WTC11 (cell line): Measurements from ENCODE around the gene SLX4. TPM values are rescaled to one million over a fixed set of nuclear protein-coding genes. Genes with fewer than 3 reads are reported as not detected.

ENCODE experiments used
- ATAC-seq: fragments of 200-7000 bp; cut with Tn5 transposase; 2 replicates; pipeline ENCODE4 v1.10.0; 2021; ENCODE audit warnings: mild to moderate bottlenecking, moderate library complexity
- CTCF ChIA-PET: fragments of 300-600 bp; sonication (Branson Sonifier 250); formaldehyde crosslinking; loops from one replicate; lab custom pipeline; 2021; ENCODE audit warnings: antibody characterized with exemption; lab: Charles Lee
- POLR2A ChIA-PET: fragments of 350-600 bp; sonication (Branson Sonifier 250); formaldehyde crosslinking; loops from one replicate; lab custom pipeline; 2021; ENCODE audit warnings: antibody characterized with exemption; lab: Charles Lee
- DNase-seq: peaks from one replicate; pipeline ENCODE4 v3.0.0; 2021; ENCODE audit warnings: low spot score
- H3K27ac Mint-ChIP-seq: 2 replicates; pipeline ENCODE4 v1.8.0; 2021; ENCODE audit warnings: mixed read lengths
- H3K27me3 Mint-ChIP-seq: 2 replicates; pipeline ENCODE4 v1.8.0; 2021; ENCODE audit warnings: low read depth, mild to moderate bottlenecking, moderate library complexity, mixed read lengths
- H3K36me3 Mint-ChIP-seq: 2 replicates; pipeline ENCODE4 v1.8.0; 2021; ENCODE audit warnings: mixed read lengths
- H3K4me1 Mint-ChIP-seq: 2 replicates; pipeline ENCODE4 v1.8.0; 2022; ENCODE audit warnings: mixed read lengths
- H3K4me3 Mint-ChIP-seq: 2 replicates; pipeline ENCODE4 v1.8.0; 2021; ENCODE audit warnings: mild to moderate bottlenecking, moderate library complexity, mixed read lengths
- H3K9me3 Mint-ChIP-seq: 2 replicates; pipeline ENCODE4 v1.8.0; 2021; ENCODE audit warnings: mixed read lengths
- CBFB ChIP-seq: sonication (generic); formaldehyde crosslinking; IDR thresholded peaks from 2 replicates; pipeline ENCODE4 v1.8.1; 2022; ENCODE audit warnings: mild to moderate bottlenecking, low read depth, missing genetic modification reagents
- ELF4 ChIP-seq: sonication (generic); formaldehyde crosslinking; IDR thresholded peaks from 2 replicates; pipeline ENCODE4 v1.8.1; 2022; ENCODE audit warnings: low read depth, mild to moderate bottlenecking, moderate library complexity, missing genetic modification reagents
- ETV6 ChIP-seq: sonication (generic); formaldehyde crosslinking; IDR thresholded peaks from 2 replicates; pipeline ENCODE4 v1.8.1; 2022; ENCODE audit warnings: mild to moderate bottlenecking, missing genetic modification reagents
- FOXJ3 ChIP-seq: sonication (generic); formaldehyde crosslinking; IDR thresholded peaks from 2 replicates; pipeline ENCODE4 v1.9.0; 2021; ENCODE audit warnings: missing genetic modification reagents, mild to moderate bottlenecking, borderline replicate concordance
- GRHL2 ChIP-seq: fragments of 250-450 bp; sonication (Bioruptor Pico); IDR thresholded peaks from 2 replicates; pipeline ENCODE4 v1.8.0; 2022; ENCODE audit warnings: mild to moderate bottlenecking, moderate library complexity; ENCODE audit not compliant: insufficient replicate concordance, severe bottlenecking
- IRF2 ChIP-seq: sonication (generic); formaldehyde crosslinking; IDR thresholded peaks from 2 replicates; pipeline ENCODE4 v1.8.0; 2022; ENCODE audit warnings: low read depth, missing genetic modification reagents, borderline replicate concordance
- JAZF1 ChIP-seq: fragments of 250-450 bp; sonication (Bioruptor Pico); IDR thresholded peaks from 2 replicates; pipeline ENCODE4 v1.9.0; 2021; ENCODE audit warnings: moderate library complexity, mild to moderate bottlenecking, inconsistent platforms
- MYBL2 ChIP-seq: sonication (generic); formaldehyde crosslinking; IDR thresholded peaks from 2 replicates; pipeline ENCODE4 v1.8.1; 2023; ENCODE audit warnings: mild to moderate bottlenecking, moderate library complexity, missing genetic modification reagents
- NFATC4 ChIP-seq: fragments of 250-450 bp; sonication (Bioruptor Pico); IDR thresholded peaks from 2 replicates; pipeline ENCODE4 v1.9.0; 2021; ENCODE audit warnings: mild to moderate bottlenecking
- NR1H2 ChIP-seq: sonication (generic); formaldehyde crosslinking; IDR thresholded peaks from 2 replicates; pipeline ENCODE4 v1.9.0; 2021; ENCODE audit warnings: mild to moderate bottlenecking, moderate library complexity, missing genetic modification reagents
- SOX15 ChIP-seq: fragments of 250-450 bp; sonication (Bioruptor Pico); IDR thresholded peaks from 2 replicates; pipeline ENCODE4 v1.9.0; 2021; ENCODE audit warnings: mild to moderate bottlenecking
- TEAD1 ChIP-seq: sonication (generic); formaldehyde crosslinking; IDR thresholded peaks from 2 replicates; pipeline ENCODE4 v1.8.0; 2022; ENCODE audit warnings: mild to moderate bottlenecking, missing genetic modification reagents
- TEAD4 ChIP-seq: sonication (generic); formaldehyde crosslinking; IDR thresholded peaks from 2 replicates; pipeline ENCODE4 v1.8.0; 2022; ENCODE audit warnings: mild to moderate bottlenecking, missing genetic modification reagents
- TP53 ChIP-seq: sonication (generic); formaldehyde crosslinking; IDR thresholded peaks from 2 replicates; pipeline ENCODE4 v1.8.1; 2023; ENCODE audit warnings: mild to moderate bottlenecking, missing genetic modification reagents
- total RNA-seq: library from RNA; stranded (reverse); gene quantifications from 3 replicates; pipeline ENCODE4 v1.2.3, GENCODE V29; 2021
- TF ChIP-seq, protein P1 (sequence below): sonication (generic); formaldehyde crosslinking; IDR thresholded peaks from 2 replicates; pipeline ENCODE4 v1.8.1; 2022; ENCODE audit warnings: missing genetic modification reagents, borderline replicate concordance
- TF ChIP-seq, protein P2 (sequence below): fragments of 250-450 bp; sonication (Bioruptor Pico); IDR thresholded peaks from 2 replicates; pipeline ENCODE4 v2.1.2; 2022; ENCODE audit warnings: mild to moderate bottlenecking, moderate library complexity

Gene SLX4
- total RNA-seq, 1 experiment from 2014 or later, result 16.7 TPM

- no peak within 1 kb of the TSS for H3K4me3 Mint-ChIP-seq
- peaks cover 9% of the 10 kb centered on the region for H3K4me1 Mint-ChIP-seq
- no peaks in the 10 kb centered on the region for H3K9me3 Mint-ChIP-seq
- H3K27me3 Mint-ChIP-seq, result no peaks in the 10 kb centered on the region
- CTCF ChIA-PET, result no interaction called here
- POLR2A ChIA-PET, result no interaction called here
- no peak for DNase-seq
- ATAC-seq, result no peak
- no peak within 1 kb of the TSS for H3K27ac Mint-ChIP-seq
- H3K36me3 Mint-ChIP-seq, result no peaks in the 10 kb centered on the region; the same call in 1 of the 2 replicates
- TF ChIP-seq TP53 (no peak), NFATC4 (no peak), ETV6 (CRISPR knock-in tag) (no peak)
These were observed 34.1 kb downstream of the SLX4 start, which contains the start of gene NLRC3 for GRCh38 chr16:3577302-3577752. Gene NLRC3 (minus strand): TSS chr16:3577403. CDS start chr16:3565036, 12,367 bp downstream.

DNA sequence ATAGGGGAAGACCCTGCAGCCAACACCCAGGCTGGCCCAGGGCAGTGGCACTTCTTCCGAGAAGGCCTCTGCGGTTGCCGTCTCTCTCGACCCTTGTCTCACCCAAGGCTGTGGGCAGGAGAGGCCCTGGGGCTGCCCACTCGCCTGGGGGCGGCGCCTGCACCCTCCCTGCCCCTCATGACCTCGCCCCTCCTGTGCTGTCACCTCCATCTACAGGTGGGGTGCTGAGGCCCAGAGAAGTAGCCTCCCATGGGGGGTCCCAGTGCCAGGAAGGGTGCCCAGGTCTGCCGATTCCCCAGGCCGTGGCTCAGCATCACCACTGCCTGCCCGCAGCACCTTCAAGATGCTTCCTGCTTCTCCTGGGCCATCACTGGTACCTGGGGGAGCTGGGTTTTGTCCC lies 35.2 kb downstream of the SLX4 start:
- Mint-ChIP-seq H3K36me3 (no peaks in the 10 kb centered on the region), H3K27me3 (no peaks in the 10 kb centered on the region), H3K4me3 (no peak overlapping the region), H3K4me1 (peaks cover 9% of the 10 kb centered on the region), H3K27ac (no peak overlapping the region), H3K9me3 (0 out of 2 replicates have a peak, but pooled peaks cover 2% of the 10 kb centered on the region)
- TF ChIP-seq NR1H2 (no peak), NFATC4 (no peak), MYBL2 (CRISPR knock-in tag) (no peak)
- ATAC-seq (no peak), DNase-seq (no peak)
- ChIA-PET POLR2A (no interaction called here), CTCF (no interaction called here)

- DNase-seq, result no peak
- H3K36me3 Mint-ChIP-seq, result peaks cover 2% of the 10 kb centered on the region; the same call in 1 of the 2 replicates
These were observed 35.9 kb downstream of the SLX4 start for GRCh38 chr16:3575491-3575890.

GRCh38 chr16:3574195-3574594 lies 37.2 kb downstream of the SLX4 start:
- Mint-ChIP-seq H3K36me3 (peaks cover 5% of the 10 kb centered on the region; the same call in 1 of the 2 replicates), H3K27me3 (no peaks in the 10 kb centered on the region), H3K27ac (no peak overlapping the region), H3K9me3 (peaks cover 19% of the 10 kb centered on the region), H3K4me3 (no peak overlapping the region), H3K4me1 (peaks cover 4% of the 10 kb centered on the region)
- ChIA-PET CTCF (no interaction called here), POLR2A (no interaction called here)
- DNase-seq (no peak), ATAC-seq (no peak)
- TF ChIP-seq TEAD1 (CRISPR knock-in tag) (no peak), IRF2 (no peak), MYBL2 (CRISPR knock-in tag) (no peak)
- TF ChIP-seq, protein P1, sequence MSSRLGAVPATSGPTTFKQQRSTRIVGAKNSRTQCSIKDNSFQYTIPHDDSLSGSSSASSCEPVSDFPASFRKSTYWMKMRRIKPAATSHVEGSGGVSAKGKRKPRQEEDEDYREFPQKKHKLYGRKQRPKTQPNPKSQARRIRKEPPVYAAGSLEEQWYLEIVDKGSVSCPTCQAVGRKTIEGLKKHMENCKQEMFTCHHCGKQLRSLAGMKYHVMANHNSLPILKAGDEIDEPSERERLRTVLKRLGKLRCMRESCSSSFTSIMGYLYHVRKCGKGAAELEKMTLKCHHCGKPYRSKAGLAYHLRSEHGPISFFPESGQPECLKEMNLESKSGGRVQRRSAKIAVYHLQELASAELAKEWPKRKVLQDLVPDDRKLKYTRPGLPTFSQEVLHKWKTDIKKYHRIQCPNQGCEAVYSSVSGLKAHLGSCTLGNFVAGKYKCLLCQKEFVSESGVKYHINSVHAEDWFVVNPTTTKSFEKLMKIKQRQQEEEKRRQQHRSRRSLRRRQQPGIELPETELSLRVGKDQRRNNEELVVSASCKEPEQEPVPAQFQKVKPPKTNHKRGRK, result no peak

More at GRCh38 chr16:3575491-3575890, 35.9 kb downstream of the SLX4 start:
- no peak for TF ChIP-seq GRHL2 (CRISPR knock-in tag)
- TF ChIP-seq FOXJ3 (CRISPR knock-in tag), result no peak
- no peak for TF ChIP-seq JAZF1 (CRISPR knock-in tag)
- no peak for TF ChIP-seq SOX15 (CRISPR knock-in tag)
- no peak for TF ChIP-seq TEAD4
- no peak for TF ChIP-seq CBFB
- TF ChIP-seq, protein P1, result no peak
- TF ChIP-seq ELF4 (CRISPR knock-in tag), result no peak
- TF ChIP-seq, protein P2, sequence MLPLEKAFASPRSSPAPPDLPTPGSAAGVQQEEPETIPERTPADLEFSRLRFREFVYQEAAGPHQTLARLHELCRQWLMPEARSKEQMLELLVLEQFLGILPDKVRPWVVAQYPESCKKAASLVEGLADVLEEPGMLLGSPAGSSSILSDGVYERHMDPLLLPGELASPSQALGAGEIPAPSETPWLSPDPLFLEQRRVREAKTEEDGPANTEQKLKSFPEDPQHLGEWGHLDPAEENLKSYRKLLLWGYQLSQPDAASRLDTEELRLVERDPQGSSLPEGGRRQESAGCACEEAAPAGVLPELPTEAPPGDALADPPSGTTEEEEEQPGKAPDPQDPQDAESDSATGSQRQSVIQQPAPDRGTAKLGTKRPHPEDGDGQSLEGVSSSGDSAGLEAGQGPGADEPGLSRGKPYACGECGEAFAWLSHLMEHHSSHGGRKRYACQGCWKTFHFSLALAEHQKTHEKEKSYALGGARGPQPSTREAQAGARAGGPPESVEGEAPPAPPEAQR, result no peak
- Mint-ChIP-seq H3K4me3 (no peak overlapping the region), H3K27me3 (no peaks in the 10 kb centered on the region), H3K27ac (no peak overlapping the region), H3K9me3 (peaks cover 9% of the 10 kb centered on the region), H3K4me1 (peaks cover 9% of the 10 kb centered on the region)
- POLR2A ChIA-PET, result interaction anchor here (0.6 kb wide), 1 partner anchor 8 kb away, joined by 3 read pairs; no protein-coding TSS in a partner anchor
- ATAC-seq, result no peak
- CTCF ChIA-PET, result no interaction called here
